Lower leg skin (tissue), 4 donors: ENCODE results near the gene MT1F. TPM values are rescaled to one million over a fixed set of nuclear protein-coding genes. Genes with fewer than 3 reads are reported as not detected.

Source experiments
- DNase-seq, 2 donors: peaks; one replicate each; pipeline ENCODE4 v3.0.0-alpha.2; 2019; ENCODE audit warnings: low spot score in 2 of 2
- H3K4me3 ChIP-seq: fragments of 200-600 bp; sonication (generic); 2 replicates; pipeline ENCODE4 v1.5.1; 2017; ENCODE audit warnings: mild to moderate bottlenecking, low read depth; ENCODE audit not compliant: poor library complexity, severe bottlenecking
- CTCF ChIP-seq, 3 donors: fragments of 450-650 bp; IDR thresholded peaks; one replicate each; pipeline ENCODE4 v1.5.1; 2016; ENCODE audit warnings: antibody characterized with exemption in 3 of 3, mild to moderate bottlenecking in 3 of 3, moderate library complexity in 2 of 3
- POLR2A ChIP-seq, 2 donors: fragments of 450-650 bp; IDR thresholded peaks; one replicate each; pipeline ENCODE4 v1.6.1; 2016 to 2017; ENCODE audit warnings: antibody characterized with exemption in 2 of 2, mild to moderate bottlenecking in 1 of 2, moderate library complexity in 1 of 2
- WGBS, 2 donors: methylation state at CpG; one replicate each; pipeline ENCODE4 v1.1.5; 2018; 5-methylcytosine and 5-hydroxymethylcytosine counted together
- intact Hi-C: fragments of 100-400 bp; cut with DNase I; formaldehyde crosslinking; loops from one replicate; pipeline ENCODE4 v1.15.0; 2023; ENCODE audit warnings: low total_unique reads
- total RNA-seq, 4 donors: library from RNA; depleted of rRNA; stranded (reverse); fragments of >200 nt; gene quantifications; one replicate each; pipeline ENCODE4 v1.1.0, GENCODE V29; 2016

MT1F gene
- total RNA-seq, 4 donors from 2014 or later = 2.1 to 17.2 (median 8.3) TPM

DNA sequence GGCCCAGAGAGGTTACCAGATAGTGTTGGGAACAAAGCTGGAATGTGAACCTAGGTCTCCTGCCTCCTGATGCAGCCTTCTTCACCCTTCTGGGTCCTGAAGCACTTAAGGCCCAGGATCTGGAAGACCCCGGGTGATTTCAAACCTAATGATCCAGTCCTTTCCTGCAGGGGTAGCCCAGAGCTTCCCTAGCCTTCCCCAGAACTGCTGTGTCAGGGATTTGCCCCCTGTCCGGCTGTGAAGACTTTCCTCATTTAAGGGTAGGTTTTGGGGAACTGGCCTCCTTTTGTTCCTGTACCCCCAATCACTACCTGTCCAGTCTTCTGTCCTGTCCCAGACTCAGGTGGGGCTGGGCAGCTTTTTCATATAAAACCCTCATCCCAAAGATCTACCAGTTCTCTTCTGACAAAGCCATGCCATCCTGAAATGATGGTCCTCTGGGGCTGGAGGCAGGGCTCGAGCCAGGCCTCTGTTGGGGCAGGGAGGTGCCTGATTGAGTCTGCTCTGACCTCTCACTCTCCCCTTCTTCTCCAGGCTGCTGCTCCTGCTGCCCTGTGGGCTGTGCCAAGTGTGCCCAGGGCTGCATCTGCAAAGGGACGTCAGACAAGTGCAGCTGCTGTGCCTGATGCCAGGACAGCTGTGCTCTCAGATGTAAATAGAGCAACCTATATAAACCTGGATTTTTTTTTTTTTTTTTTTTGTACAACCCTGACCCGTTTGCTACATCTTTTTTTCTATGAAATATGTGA lies 25.8 kb downstream of the MT1F start:
- H3K4me3 ChIP-seq = peak overlapping the region; percentile 92
- WGBS, 2 donors = 29 to 45% methylated on average over 5 of the region's 5 CpGs
- TF ChIP-seq POLR2A (IDR thresholded peaks at IDR 0.05) (no peak), CTCF (IDR thresholded peaks at IDR 0.05) (no peak)
- intact Hi-C loops = loop anchor here (10.0 kb wide), 1 partner anchor 79 kb away; the partner anchor contains the start of gene MT2A
- no peak for DNase-seq

- intact Hi-C loops = loop anchor here (10.0 kb wide), 1 partner anchor 80 kb away; the partner anchor contains the start of gene MT2A
- no peak for DNase-seq
- TF ChIP-seq POLR2A (IDR thresholded peaks at IDR 0.05) (no peak), CTCF (IDR thresholded peaks at IDR 0.05) (no peak)
- H3K4me3 ChIP-seq = peak overlapping the region; percentile 92
- 42 to 46% methylated on average over 4 of the region's 4 CpGs for WGBS, 2 donors
These were observed 26.6 kb downstream of the MT1F start for GRCh38 chr16:56684256-56684925.

DNA sequence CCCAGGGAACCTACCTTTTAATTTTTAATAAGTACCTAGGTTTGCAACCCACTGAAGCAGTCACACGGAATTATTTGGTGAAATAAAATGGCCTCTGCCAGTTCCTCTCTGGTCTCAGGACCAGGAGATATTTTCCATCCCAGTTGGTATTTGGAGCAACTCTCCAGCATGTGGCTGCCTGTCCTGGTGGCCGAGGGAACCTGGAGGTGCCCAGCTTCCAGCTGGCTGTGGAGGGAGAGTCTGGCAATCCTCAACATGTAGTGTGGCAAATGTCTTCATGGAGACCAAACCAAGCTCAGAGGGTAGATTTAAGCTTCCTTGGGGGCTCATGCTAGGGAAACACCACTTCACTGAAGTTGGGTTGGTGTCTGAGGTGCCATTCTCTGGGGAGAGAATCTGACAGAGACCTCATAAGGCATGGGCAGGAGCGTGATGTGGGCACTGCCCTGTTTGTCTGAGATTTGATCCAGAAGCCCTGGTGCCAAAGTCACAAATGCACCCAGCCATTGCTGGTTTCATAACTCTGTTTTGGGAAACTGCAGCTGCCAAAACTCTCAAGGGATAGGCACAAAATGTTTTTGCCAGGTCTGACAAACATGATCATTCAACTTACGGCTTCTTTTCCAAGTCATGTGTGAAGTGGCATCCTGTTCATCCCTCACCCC lies 27.3 kb downstream of the MT1F start:
- intact Hi-C loops = loop anchor here (10.0 kb wide), 1 partner anchor 80 kb away; the partner anchor contains the start of gene MT2A
- TF ChIP-seq CTCF (IDR thresholded peaks at IDR 0.05) (no peak), POLR2A (IDR thresholded peaks at IDR 0.05) (no peak)
- DNase-seq = no peak
- WGBS, 2 donors = 42 to 49% methylated on average over 4 of the region's 4 CpGs
- no peak overlapping the region for H3K4me3 ChIP-seq

DNA sequence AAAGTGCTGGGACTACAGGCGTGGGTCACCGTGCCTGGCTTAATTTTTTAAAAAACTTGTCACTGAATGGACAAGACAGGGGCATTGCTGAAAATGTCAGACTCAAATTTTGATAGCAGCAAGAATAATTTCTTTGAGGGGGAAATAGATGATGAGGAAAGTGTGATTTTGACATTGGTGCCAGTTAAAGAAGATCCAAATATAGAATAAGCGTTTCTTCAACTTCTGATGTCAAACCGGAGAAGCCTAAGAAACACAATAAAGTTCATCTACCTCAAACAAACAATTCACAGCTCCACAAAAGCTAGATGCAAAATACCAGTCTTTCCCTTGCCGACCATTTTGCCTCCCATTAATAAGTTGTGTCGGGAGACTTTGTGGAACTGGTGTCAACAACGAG lies 29.0 kb downstream of the MT1F start:
- H3K4me3 ChIP-seq = no peak overlapping the region
- TF ChIP-seq POLR2A (IDR thresholded peaks at IDR 0.05) = no peak
- TF ChIP-seq CTCF (IDR thresholded peaks at IDR 0.05) = no peak
- no peak for DNase-seq
- 96% methylated on average over 7 of the region's 7 CpGs for WGBS, 2 donors
- intact Hi-C loops = loop anchor here (10.0 kb wide), 1 partner anchor 82 kb away; the partner anchor contains the start of gene MT2A

DNA sequence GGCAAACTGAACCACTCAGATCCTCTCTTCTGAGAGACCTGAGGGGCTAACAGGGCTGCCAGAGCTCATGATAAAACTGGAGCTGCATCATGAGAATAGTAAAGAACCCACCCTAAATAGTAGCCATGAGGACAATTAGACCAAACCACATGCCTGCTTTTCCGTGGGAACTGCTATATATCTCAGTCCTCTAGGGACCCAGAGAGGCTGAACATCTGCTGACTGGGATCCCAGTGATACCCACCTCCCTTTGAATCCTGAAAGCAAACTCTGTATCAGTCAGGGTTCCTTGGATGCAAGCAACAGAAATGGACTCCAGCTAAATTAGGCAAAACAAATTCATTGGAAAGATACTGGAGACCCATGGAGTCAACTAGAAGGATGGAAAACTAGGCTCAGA lies 31.0 kb downstream of the MT1F start:
- H3K4me3 ChIP-seq = no peak overlapping the region
- no peak for TF ChIP-seq CTCF (IDR thresholded peaks at IDR 0.05)
- no peak for DNase-seq
- intact Hi-C loops = loop anchor here (10.0 kb wide), 1 partner anchor 84 kb away; the partner anchor contains the start of gene MT2A
- 62 to 74% methylated on average over 1 of the region's 1 CpG for WGBS, 2 donors
